GM18526 (cell line): Measurements from ENCODE around the gene HMGXB3.

ENCODE experiments used
- POLR2A ChIP-seq: IDR thresholded peaks from 3 replicates; pipeline ENCODE4 v1.6.1; 2011; ENCODE audit not compliant: insufficient read length; ENCODE audit errors: extremely low read depth

The HMGXB3 gene

GRCh38 chr5:149969181-149969930 lies 31.2 kb upstream of the HMGXB3 start:
- TF ChIP-seq POLR2A: no peak

GRCh38 chr5:149975409-149975808 lies 25.1 kb upstream of the HMGXB3 start:
- TF ChIP-seq POLR2A: no peak

- no peak for TF ChIP-seq POLR2A
These were observed 20.6 kb upstream of the HMGXB3 start for GRCh38 chr5:149979896-149980295.

GRCh38 chr5:149981206-149981605 lies 19.3 kb upstream of the HMGXB3 start:
- no peak for TF ChIP-seq POLR2A

GRCh38 chr5:149982505-149982904 lies 18.0 kb upstream of the HMGXB3 start:
- TF ChIP-seq POLR2A: no peak

GRCh38 chr5:149988126-149988525 lies 12.4 kb upstream of the HMGXB3 start:
- no peak for TF ChIP-seq POLR2A

- no peak for TF ChIP-seq POLR2A
These were observed 9.8 kb upstream of the HMGXB3 start for GRCh38 chr5:149990518-149991376.

GRCh38 chr5:149993471-149993870 lies 7.1 kb upstream of the HMGXB3 start:
- no peak for TF ChIP-seq POLR2A

GRCh38 chr5:149995385-149996204 lies 4.9 kb upstream of the HMGXB3 start:
- TF ChIP-seq POLR2A: no peak

GRCh38 chr5:149996205-149996890 lies 4.2 kb upstream of the HMGXB3 start:
- TF ChIP-seq POLR2A: no peak

- no peak for TF ChIP-seq POLR2A
These were observed 2.3 kb upstream of the HMGXB3 start for GRCh38 chr5:149998281-149998680.

- TF ChIP-seq POLR2A: no peak
These were observed 1.2 kb upstream of the HMGXB3 start for GRCh38 chr5:149999359-149999758.

GRCh38 chr5:149999866-150000255 lies 678 bp upstream of the HMGXB3 start:
- no peak for TF ChIP-seq POLR2A

GRCh38 chr5:150000990-150001659 lies 586 bp downstream of the HMGXB3 start:
- no peak for TF ChIP-seq POLR2A

- TF ChIP-seq POLR2A: no peak
These were observed 1.3 kb downstream of the HMGXB3 start for GRCh38 chr5:150001660-150002486.
